Right atrium auricular region (tissue), 2 donors: ENCODE results near the gene PGA4. TPM values are rescaled to one million over a fixed set of nuclear protein-coding genes. Genes with fewer than 3 reads are reported as not detected.
"Not testable (repeated sequence)": the region's sequence is repeated elsewhere in the genome, so short reads cannot be mapped to it uniquely, and the experiment has no call there.

ENCODE experiments used
- DNase-seq: peaks from one replicate; pipeline ENCODE4 v3.0.0-alpha.2; 2019; ENCODE audit warnings: low spot score
- H3K27ac ChIP-seq, 2 donors: fragments of 200-600 bp; sonication (generic); 1 replicate in 1 of 2; 2 replicates in 1 of 2; pipeline ENCODE4 v1.5.1; 2016 to 2019
- H3K27me3 ChIP-seq, 2 donors: fragments of 200-600 bp; sonication (generic); one replicate each; pipeline versions ENCODE4 v1.5.1 to v1.6.0; 2017 to 2019
- H3K36me3 ChIP-seq: fragments of 200-600 bp; sonication (generic); one replicate; pipeline ENCODE4 v1.5.1; 2016
- H3K4me1 ChIP-seq, 2 donors: fragments of 200-600 bp; sonication (generic); one replicate each; pipeline versions ENCODE4 v1.5.1 to v1.6.0; 2017 to 2019
- H3K4me3 ChIP-seq, 2 donors: fragments of 200-600 bp; sonication (generic); 1 replicate in 1 of 2; 2 replicates in 1 of 2; pipeline ENCODE4 v1.5.1; 2017 to 2019; ENCODE audit warnings: mild to moderate bottlenecking in 1 of 2, moderate library complexity in 1 of 2
- H3K9me3 ChIP-seq, 2 donors: fragments of 200-600 bp; sonication (generic); one replicate each; pipeline ENCODE4 v1.5.1; 2019
- total RNA-seq, 2 donors: library from RNA; depleted of rRNA; stranded (reverse); fragments of >200 nt; gene quantifications; one replicate each; pipeline ENCODE4 v1.1.0, GENCODE V29; 2016
- TF ChIP-seq, protein P1 (sequence below), 2 donors: fragments of 200-600 bp; sonication (generic); IDR thresholded peaks; one replicate each; pipeline ENCODE4 v1.5.1; 2019; ENCODE audit warnings: antibody characterized with exemption in 2 of 2

Gene PGA4
- under 1 TPM in 1 of 2 donors, not detected in 1; 0.56 TPM for total RNA-seq

DNA sequence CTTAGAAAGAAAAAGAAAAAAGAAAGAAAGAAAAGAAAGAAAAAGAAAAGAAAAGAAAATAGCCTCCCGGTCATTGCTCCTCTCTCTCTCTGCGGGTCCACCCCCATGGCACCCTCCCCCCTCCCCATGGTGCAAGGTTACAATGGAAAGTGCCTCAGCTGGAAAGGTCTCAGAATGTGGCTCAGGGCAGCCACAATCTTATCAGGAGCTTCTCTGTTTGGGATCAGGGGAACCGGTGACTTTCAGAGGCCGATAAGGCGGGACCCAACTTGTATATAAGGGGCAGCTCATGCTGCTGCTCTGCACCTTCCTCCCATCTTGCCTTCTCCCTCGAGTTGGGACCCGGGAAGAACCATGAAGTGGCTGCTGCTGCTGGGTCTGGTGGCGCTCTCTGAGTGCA lies at the start of gene PGA4:
Gene PGA4 (plus strand): TSS at position 301 of the 400 bp plus-strand sequence. CDS start 54 bp downstream, at position 355.
- not testable (repeated sequence) for H3K9me3 ChIP-seq, H3K4me1 ChIP-seq, DNase-seq, H3K27ac ChIP-seq, H3K27me3 ChIP-seq, H3K4me3 ChIP-seq, H3K36me3 ChIP-seq

DNA sequence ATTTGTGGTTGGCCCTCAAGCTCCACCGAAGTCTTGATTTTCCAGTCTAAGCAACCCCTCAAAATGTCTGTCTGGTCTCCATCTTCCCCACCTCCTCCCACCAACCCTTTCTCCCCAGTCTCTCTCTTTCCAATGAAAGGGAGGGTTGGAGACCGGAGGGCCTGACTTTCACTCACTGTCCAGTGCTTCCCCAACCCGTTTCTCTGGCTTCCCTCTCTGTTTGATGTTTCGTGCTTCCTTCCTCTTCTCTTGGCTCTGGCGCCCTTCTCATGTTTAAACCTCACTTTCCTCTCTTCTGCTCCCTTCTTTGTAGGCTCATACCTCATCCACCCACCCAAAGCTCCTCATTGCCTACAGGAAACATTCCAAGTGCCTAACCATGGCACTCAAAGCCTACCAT lies 49.8 kb upstream of the PGA4 start:
- H3K9me3 ChIP-seq: no peaks in the 10 kb centered on the region
- no peak overlapping the region for H3K4me3 ChIP-seq
- H3K27me3 ChIP-seq: no peaks in the 10 kb centered on the region
- TF ChIP-seq, protein P1, sequence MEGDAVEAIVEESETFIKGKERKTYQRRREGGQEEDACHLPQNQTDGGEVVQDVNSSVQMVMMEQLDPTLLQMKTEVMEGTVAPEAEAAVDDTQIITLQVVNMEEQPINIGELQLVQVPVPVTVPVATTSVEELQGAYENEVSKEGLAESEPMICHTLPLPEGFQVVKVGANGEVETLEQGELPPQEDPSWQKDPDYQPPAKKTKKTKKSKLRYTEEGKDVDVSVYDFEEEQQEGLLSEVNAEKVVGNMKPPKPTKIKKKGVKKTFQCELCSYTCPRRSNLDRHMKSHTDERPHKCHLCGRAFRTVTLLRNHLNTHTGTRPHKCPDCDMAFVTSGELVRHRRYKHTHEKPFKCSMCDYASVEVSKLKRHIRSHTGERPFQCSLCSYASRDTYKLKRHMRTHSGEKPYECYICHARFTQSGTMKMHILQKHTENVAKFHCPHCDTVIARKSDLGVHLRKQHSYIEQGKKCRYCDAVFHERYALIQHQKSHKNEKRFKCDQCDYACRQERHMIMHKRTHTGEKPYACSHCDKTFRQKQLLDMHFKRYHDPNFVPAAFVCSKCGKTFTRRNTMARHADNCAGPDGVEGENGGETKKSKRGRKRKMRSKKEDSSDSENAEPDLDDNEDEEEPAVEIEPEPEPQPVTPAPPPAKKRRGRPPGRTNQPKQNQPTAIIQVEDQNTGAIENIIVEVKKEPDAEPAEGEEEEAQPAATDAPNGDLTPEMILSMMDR (IDR thresholded peaks at IDR 0.05): no peak
- DNase-seq: no peak
- H3K4me1 ChIP-seq: no peaks in the 10 kb centered on the region
- H3K27ac ChIP-seq: no peak overlapping the region
- no peaks in the 10 kb centered on the region for H3K36me3 ChIP-seq

DNA sequence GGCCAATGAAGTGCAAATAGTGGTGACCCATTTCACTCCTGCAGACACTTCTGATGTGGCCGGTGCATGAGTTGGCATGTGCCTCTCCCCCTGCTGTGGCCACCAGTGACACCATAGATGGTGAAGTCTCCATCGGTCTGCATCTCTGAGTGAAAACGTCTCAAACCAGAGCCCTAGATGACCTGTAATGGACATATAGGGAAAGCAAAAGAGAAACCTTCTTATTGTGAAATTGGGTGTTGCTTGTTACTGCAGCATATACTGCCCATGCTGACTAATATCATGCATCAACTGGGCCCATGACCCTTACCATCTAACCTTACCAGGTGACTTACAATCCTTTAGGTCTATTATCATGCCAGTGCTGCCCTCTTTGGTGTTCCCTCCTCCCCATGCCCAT lies 49.3 kb upstream of the PGA4 start:
- TF ChIP-seq, protein P1 (IDR thresholded peaks at IDR 0.05): no peak
- H3K27me3 ChIP-seq: no peaks in the 10 kb centered on the region
- DNase-seq: no peak
- H3K4me3 ChIP-seq: no peak overlapping the region
- no peak overlapping the region for H3K27ac ChIP-seq
- no peaks in the 10 kb centered on the region for H3K36me3 ChIP-seq
- no peaks in the 10 kb centered on the region for H3K9me3 ChIP-seq
- H3K4me1 ChIP-seq: no peaks in the 10 kb centered on the region

DNA sequence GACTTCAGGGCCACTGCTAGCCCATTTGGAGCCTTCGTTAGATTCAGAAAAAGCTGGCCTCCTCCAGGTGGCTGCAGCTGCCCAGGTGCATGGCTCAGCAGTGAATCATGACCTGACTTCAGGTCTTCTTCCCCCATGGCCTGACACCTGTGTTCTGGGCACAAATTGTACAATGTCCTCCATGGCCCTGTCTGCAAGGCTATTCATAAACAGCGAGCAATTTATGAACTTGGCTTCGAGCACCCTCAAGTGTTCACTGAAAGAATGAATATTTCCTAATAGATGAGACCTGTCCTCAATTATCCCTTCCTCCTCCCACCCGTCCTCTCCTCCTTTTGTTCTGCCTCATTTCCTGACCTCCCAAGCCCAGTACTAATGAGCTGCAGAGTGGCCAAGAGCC lies 48.7 kb upstream of the PGA4 start:
- no peaks in the 10 kb centered on the region for H3K9me3 ChIP-seq
- no peaks in the 10 kb centered on the region for H3K27me3 ChIP-seq
- no peaks in the 10 kb centered on the region for H3K4me1 ChIP-seq
- H3K27ac ChIP-seq: no peak overlapping the region
- TF ChIP-seq, protein P1 (IDR thresholded peaks at IDR 0.05): no peak
- H3K4me3 ChIP-seq: no peak overlapping the region
- DNase-seq: no peak
- no peaks in the 10 kb centered on the region for H3K36me3 ChIP-seq

DNA sequence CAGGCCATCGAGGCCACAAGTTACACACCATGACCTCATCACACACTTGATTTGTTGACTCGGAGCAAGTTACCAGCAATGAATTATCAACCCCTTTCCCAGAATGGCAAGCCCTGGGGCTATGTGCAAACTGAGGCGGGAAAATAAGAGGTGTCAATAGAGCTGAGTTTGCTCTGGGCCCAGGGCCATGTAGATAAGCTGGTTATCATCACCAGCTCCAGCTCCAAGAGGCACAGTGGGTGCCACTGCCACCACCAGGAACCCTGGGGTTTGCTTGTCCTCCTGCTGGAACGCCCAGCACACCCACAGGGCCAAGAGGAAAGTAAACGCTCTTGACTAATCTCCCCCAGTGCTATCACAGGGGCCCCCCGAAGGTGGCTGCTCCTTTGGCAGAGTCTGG lies 47.9 kb upstream of the PGA4 start:
- no peaks in the 10 kb centered on the region for H3K9me3 ChIP-seq
- H3K4me3 ChIP-seq: no peak overlapping the region
- H3K27ac ChIP-seq: no peak overlapping the region
- H3K4me1 ChIP-seq: no peaks in the 10 kb centered on the region
- DNase-seq: no peak
- TF ChIP-seq, protein P1 (IDR thresholded peaks at IDR 0.05): no peak
- no peaks in the 10 kb centered on the region for H3K27me3 ChIP-seq
- no peaks in the 10 kb centered on the region for H3K36me3 ChIP-seq

DNA sequence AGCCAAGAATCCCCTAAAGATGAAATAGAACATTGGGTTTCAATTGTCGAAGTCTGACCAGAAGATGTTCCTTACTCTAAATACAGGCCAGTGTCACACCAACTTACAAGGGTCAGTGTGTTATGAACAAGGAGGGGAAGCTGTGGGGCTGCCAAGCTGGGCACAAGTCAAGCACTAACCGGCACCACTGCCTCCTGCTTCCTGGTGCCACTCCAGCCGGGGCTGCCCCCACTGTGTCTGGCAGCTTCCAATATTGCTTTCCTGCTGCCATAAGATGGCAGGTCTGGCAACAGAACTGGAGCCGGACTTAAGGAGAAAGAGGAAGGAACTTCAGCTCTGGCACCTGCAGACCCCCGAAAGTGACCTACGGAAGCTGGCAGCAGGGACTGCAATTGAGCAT lies 47.2 kb upstream of the PGA4 start:
- Histone ChIP-seq H3K36me3 (no peaks in the 10 kb centered on the region), H3K4me3 (no peak overlapping the region), H3K27ac (no peak overlapping the region), H3K4me1 (no peaks in the 10 kb centered on the region), H3K27me3 (no peaks in the 10 kb centered on the region), H3K9me3 (no peaks in the 10 kb centered on the region)
- TF ChIP-seq, protein P1 (IDR thresholded peaks at IDR 0.05): no peak
- no peak for DNase-seq
